ENCODE measurements around the gene SLC2A13.
"Not testable (repeated sequence)": the region's sequence is repeated elsewhere in the genome, so short reads cannot be mapped to it uniquely, and the experiment has no call there.

The SLC2A13 gene

GRCh38 chr12:39897315-39897714 lies 208.6 kb downstream of the SLC2A13 start:
- ChIA-PET POLR2A (no interaction called here), CTCF (no interaction called here)
- no peak for DNase-seq (ENCODE audit: extremely low spot score)
- TF ChIP-seq, protein P1, sequence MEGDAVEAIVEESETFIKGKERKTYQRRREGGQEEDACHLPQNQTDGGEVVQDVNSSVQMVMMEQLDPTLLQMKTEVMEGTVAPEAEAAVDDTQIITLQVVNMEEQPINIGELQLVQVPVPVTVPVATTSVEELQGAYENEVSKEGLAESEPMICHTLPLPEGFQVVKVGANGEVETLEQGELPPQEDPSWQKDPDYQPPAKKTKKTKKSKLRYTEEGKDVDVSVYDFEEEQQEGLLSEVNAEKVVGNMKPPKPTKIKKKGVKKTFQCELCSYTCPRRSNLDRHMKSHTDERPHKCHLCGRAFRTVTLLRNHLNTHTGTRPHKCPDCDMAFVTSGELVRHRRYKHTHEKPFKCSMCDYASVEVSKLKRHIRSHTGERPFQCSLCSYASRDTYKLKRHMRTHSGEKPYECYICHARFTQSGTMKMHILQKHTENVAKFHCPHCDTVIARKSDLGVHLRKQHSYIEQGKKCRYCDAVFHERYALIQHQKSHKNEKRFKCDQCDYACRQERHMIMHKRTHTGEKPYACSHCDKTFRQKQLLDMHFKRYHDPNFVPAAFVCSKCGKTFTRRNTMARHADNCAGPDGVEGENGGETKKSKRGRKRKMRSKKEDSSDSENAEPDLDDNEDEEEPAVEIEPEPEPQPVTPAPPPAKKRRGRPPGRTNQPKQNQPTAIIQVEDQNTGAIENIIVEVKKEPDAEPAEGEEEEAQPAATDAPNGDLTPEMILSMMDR (IDR thresholded peaks at IDR 0.05; ENCODE audit: control extremely low read depth, extremely low read depth, low read depth, missing control alignments), result no peak

- CTCF ChIA-PET, result interaction anchor here (1.0 kb wide), 1 partner anchor 97 kb away, joined by 3 read pairs; no protein-coding TSS in a partner anchor
- POLR2A ChIA-PET, result not testable (repeated sequence)
Measured at GRCh38 chr12:39893388-39893787, 212.5 kb downstream of the SLC2A13 start.

GRCh38 chr12:39892146-39892545 lies 213.7 kb downstream of the SLC2A13 start:
- DNase-seq (ENCODE audit: extremely low spot score), result no peak
- CTCF ChIA-PET, result interaction anchor here (1.0 kb wide), 1 partner anchor 13 kb away, joined by 3 read pairs; no protein-coding TSS in a partner anchor
- TF ChIP-seq, protein P1 (IDR thresholded peaks at IDR 0.05; ENCODE audit: control extremely low read depth, extremely low read depth, low read depth, missing control alignments), result no peak
- POLR2A ChIA-PET, result no interaction called here

More at GRCh38 chr12:39893388-39893787, 212.5 kb downstream of the SLC2A13 start:
- DNase-seq (ENCODE audit: extremely low spot score), result not testable (repeated sequence)

GRCh38 chr12:39887856-39888255 lies 218.0 kb downstream of the SLC2A13 start:
- ChIA-PET CTCF (no interaction called here), POLR2A (no interaction called here)
- DNase-seq (ENCODE audit: extremely low spot score), result no peak
- TF ChIP-seq, protein P1 (IDR thresholded peaks at IDR 0.05; ENCODE audit: control extremely low read depth, extremely low read depth, low read depth, missing control alignments), result no peak

DNA sequence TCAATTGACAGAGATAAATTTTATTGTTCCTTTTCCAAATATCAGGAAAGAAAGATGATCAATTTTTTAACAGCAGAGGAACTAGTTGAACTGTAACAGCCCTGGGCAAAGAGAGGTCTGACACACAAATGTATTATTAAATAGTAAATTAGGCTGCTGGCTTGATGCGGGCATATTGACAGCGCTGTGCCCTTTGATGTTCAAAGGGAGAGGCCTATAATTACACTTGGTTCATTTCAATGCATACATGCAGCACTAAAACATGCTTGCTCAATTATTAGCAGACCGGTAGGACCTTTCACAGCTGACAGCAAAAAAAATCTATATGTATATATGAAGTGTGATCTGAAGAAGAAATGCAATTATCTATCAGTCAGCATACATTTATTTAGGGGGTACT lies 219.8 kb downstream of the SLC2A13 start:
- DNase-seq (ENCODE audit: extremely low spot score), result no peak
- TF ChIP-seq, protein P1 (IDR thresholded peaks at IDR 0.05; ENCODE audit: control extremely low read depth, extremely low read depth, low read depth, missing control alignments), result no peak
- POLR2A ChIA-PET, result no interaction called here
- CTCF ChIA-PET, result interaction anchor here (1.1 kb wide), 1 partner anchor 18 kb away, joined by 3 read pairs; no protein-coding TSS in a partner anchor

DNA sequence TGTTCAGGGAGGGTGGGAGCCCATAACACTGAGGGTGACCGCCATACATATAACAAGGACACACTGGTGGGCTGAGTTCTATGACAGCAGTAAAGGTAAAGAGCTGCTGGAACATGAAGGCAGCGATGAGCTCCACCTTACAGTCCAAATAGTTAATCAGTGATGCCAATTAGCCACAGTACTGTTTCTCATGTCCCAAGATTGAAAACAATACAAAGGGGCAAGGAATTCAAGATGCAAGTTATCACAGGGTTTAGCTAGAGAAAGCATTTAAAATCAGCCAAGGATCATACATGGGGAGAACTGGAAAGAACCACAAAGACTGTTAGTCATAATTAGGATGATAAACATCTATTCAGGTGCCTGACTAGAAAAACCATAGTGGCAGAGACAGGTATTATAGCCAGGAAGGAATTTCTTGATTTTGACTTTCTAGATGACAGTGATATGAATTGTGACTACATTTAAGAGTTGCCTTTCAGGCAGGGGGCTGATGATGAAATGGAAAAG lies 221.2 kb downstream of the SLC2A13 start:
- POLR2A ChIA-PET, result no interaction called here

GRCh38 chr12:39883411-39883810 lies 222.5 kb downstream of the SLC2A13 start:
- ChIA-PET CTCF (no interaction called here), POLR2A (no interaction called here)
- TF ChIP-seq, protein P1 (IDR thresholded peaks at IDR 0.05; ENCODE audit: control extremely low read depth, extremely low read depth, low read depth, missing control alignments), result no peak
- DNase-seq (ENCODE audit: extremely low spot score), result no peak

More for the DNA sequence above, 221.2 kb downstream of the SLC2A13 start:
- no peak for DNase-seq (ENCODE audit: extremely low spot score)
- TF ChIP-seq, protein P1 (IDR thresholded peaks at IDR 0.05; ENCODE audit: control extremely low read depth, extremely low read depth, low read depth, missing control alignments), result no peak
- CTCF ChIA-PET, result interaction anchor here (1.1 kb wide), 1 partner anchor 16 kb away, joined by 3 read pairs; no protein-coding TSS in a partner anchor
